T-helper 9 cell (primary cell): ENCODE measurements around the gene GMIP.

Experiments
- DNase-seq: peaks from one replicate; pipeline ENCODE4 v3.0.0-alpha.2; 2020

GMIP gene

GRCh38 chr19:19602136-19602712 is 41.2 kb downstream of the GMIP start:
- DNase-seq: no peak

GRCh38 chr19:19600793-19601330 is 42.6 kb downstream of the GMIP start:
- DNase-seq: no peak

- peak; percentile 56 for DNase-seq
Measured at GRCh38 chr19:19598728-19599451, 44.6 kb downstream of the GMIP start.

- DNase-seq: peak; percentile 32
Measured at GRCh38 chr19:19597809-19598306, 45.6 kb downstream of the GMIP start.

- DNase-seq: no peak
Measured at GRCh38 chr19:19595171-19595701, 48.2 kb downstream of the GMIP start.

GRCh38 chr19:19594381-19594780 is 49.1 kb downstream of the GMIP start:
- no peak for DNase-seq

GRCh38 chr19:19592690-19593089 is 50.8 kb downstream of the GMIP start:
- no peak for DNase-seq

GRCh38 chr19:19591133-19591825 is 52.2 kb downstream of the GMIP start:
- DNase-seq: peak; percentile 60

- no peak for DNase-seq
Measured at GRCh38 chr19:19588546-19588945, 54.9 kb downstream of the GMIP start.

- DNase-seq: no peak
Measured at GRCh38 chr19:19587771-19588170, 55.7 kb downstream of the GMIP start.

- no peak for DNase-seq
Measured at GRCh38 chr19:19584356-19584755, 59.1 kb downstream of the GMIP start.

GRCh38 chr19:19582471-19582870 is 61.0 kb downstream of the GMIP start:
- DNase-seq: no peak

GRCh38 chr19:19581391-19581790 is 62.1 kb downstream of the GMIP start:
- DNase-seq: no peak

GRCh38 chr19:19580418-19580817 is 63.0 kb downstream of the GMIP start:
- no peak for DNase-seq

- no peak for DNase-seq
Measured at GRCh38 chr19:19579533-19580361, 63.7 kb downstream of the GMIP start.
